GM12878 (cell line): ENCODE results near the gene ANTXR1. TPM values are rescaled to one million over a fixed set of nuclear protein-coding genes. Genes with fewer than 3 reads are reported as not detected.

Experiments used
- ATAC-seq: fragments of 200-7000 bp; cut with Tn5 transposase; 3 replicates; pipeline ENCODE4 v1.9.1; 2020; ENCODE audit warnings: mild to moderate bottlenecking, moderate library complexity
- BruUV-seq: library from RNA; stranded (reverse); fragments of 400-500 nt; replicated peaks from 2 replicates; lab custom pipeline; 2021; lab: Mats Ljungman, UMichigan
- CTCF ChIA-PET: fragments of 300-600 bp; sonication (Branson Sonifier 250); formaldehyde crosslinking; extraction: SDS; loops from one replicate; lab custom pipeline; 2021; ENCODE audit warnings: inconsistent platforms; lab: Yijun Ruan, JAX
- POLR2A ChIA-PET: fragments of 350-600 bp; formaldehyde crosslinking; extraction: SDS; loops from one replicate; lab custom pipeline; 2021; ENCODE audit warnings: inconsistent platforms; lab: Charles Lee
- RAD21 ChIA-PET: fragments of 300-600 bp; sonication (Branson Sonifier 250); formaldehyde crosslinking; loops from one replicate; lab custom pipeline; 2023; ENCODE audit warnings: antibody characterized with exemption; ENCODE audit not compliant: unreplicated experiment; lab: Charles Lee
- SMC1A ChIA-PET: fragments of 300-600 bp; sonication (Branson Sonifier 250); formaldehyde crosslinking; loops from one replicate; lab custom pipeline; 2023; ENCODE audit not compliant: unreplicated experiment, uncharacterized antibody; lab: Charles Lee
- DNase-seq: peaks from one replicate; pipeline ENCODE4 v3.0.0-alpha.2; 2011; ENCODE audit warnings: low read depth, low spot score
- FAIRE-seq: peaks from 3 replicates; lab custom pipeline; 2011; peaks lifted over from hg19 to GRCh38; lab: Jason Lieb, UNC
- H2AFZ ChIP-seq: 2 replicates; pipeline ENCODE4 v1.6.0; 2011; ENCODE audit warnings: low read depth, low read length, control low read depth; ENCODE audit not compliant: control insufficient read depth
- H3K27ac ChIP-seq: 2 replicates; pipeline ENCODE4 v1.5.1; 2011; ENCODE audit warnings: control low read depth; ENCODE audit not compliant: control insufficient read depth, insufficient read depth
- H3K27me3 ChIP-seq, 2 experiments: replicated peaks in 1 of 2; 2 replicates each; pipeline versions ENCODE4 v1.6.0 to v1.6.1; 2011; ENCODE audit warnings: low read length in 1 of 2; ENCODE audit not compliant: control insufficient read depth in 2 of 2, insufficient read depth in 2 of 2
- H3K36me3 ChIP-seq, 2 experiments: 2 replicates each; pipeline ENCODE4 v1.5.1; 2011; ENCODE audit warnings: low read length in 1 of 2; ENCODE audit not compliant: control insufficient read depth in 2 of 2, insufficient read depth in 2 of 2
- H3K4me1 ChIP-seq: 2 replicates; pipeline ENCODE4 v1.6.1; 2011; ENCODE audit warnings: mild to moderate bottlenecking, low read length, moderate library complexity, mixed read lengths; ENCODE audit not compliant: control insufficient read depth, insufficient read depth
- H3K4me2 ChIP-seq: 2 replicates; pipeline ENCODE4 v1.6.0; 2011; ENCODE audit warnings: control low read depth; ENCODE audit not compliant: control insufficient read depth, insufficient read depth
- H3K4me3 ChIP-seq: fragments of 200-600 bp; sonication (generic); 2 replicates; pipeline ENCODE4 v1.5.1; 2016
- H3K79me2 ChIP-seq: 2 replicates; pipeline ENCODE4 v1.6.0; 2011; ENCODE audit warnings: low read length; ENCODE audit not compliant: control insufficient read depth, insufficient read depth
- H3K9ac ChIP-seq: 2 replicates; pipeline ENCODE4 v1.8.0; 2011; ENCODE audit warnings: low read length, control low read depth, mixed read lengths; ENCODE audit not compliant: control insufficient read depth, insufficient read depth
- H3K9me3 ChIP-seq: replicated peaks from 3 replicates; pipeline ENCODE4 v1.5.1; 2011; ENCODE audit warnings: mild to moderate bottlenecking, low read length; ENCODE audit not compliant: control insufficient read depth, insufficient read depth
- H4K20me1 ChIP-seq: 2 replicates; pipeline ENCODE4 v1.6.0; 2011; ENCODE audit not compliant: control insufficient read depth, insufficient read depth
- CTCF ChIP-seq, 3 experiments: IDR thresholded peaks in 2 of 3; conservative IDR thresholded peaks in 1 of 3; 2 replicates each; pipeline ENCODE4 v1.5.1; 2011; ENCODE audit warnings: low read depth in 3 of 3, low read length in 3 of 3, mild to moderate bottlenecking in 3 of 3, control low read depth in 2 of 3, moderate library complexity in 2 of 3, inconsistent platforms in 1 of 3, mixed read lengths in 1 of 3; ENCODE audit not compliant: control insufficient read depth in 2 of 3, insufficient read depth in 1 of 3; ENCODE audit errors: extremely low read depth in 1 of 3
- EP300 ChIP-seq, 2 experiments: fragments of 150-350 bp in 1 of 2; IDR thresholded peaks; 2 replicates each; pipeline ENCODE4 v1.6.1; 2011 to 2012; ENCODE audit warnings: low read depth in 2 of 2, low read length in 2 of 2, borderline replicate concordance in 1 of 2, improper control_type of control experiment in 1 of 2, inconsistent platforms in 1 of 2; ENCODE audit not compliant: control insufficient read depth in 1 of 2
- HDAC6 ChIP-seq: fragments of 200-600 bp; sonication (generic); IDR thresholded peaks from one replicate; pipeline ENCODE4 v1.8.0; 2017; ENCODE audit warnings: antibody characterized with exemption; ENCODE audit not compliant: unreplicated experiment
- JUND ChIP-seq: IDR thresholded peaks from 2 replicates; pipeline ENCODE4 v1.6.1; 2012; ENCODE audit warnings: low read depth, mild to moderate bottlenecking, low read length, improper control_type of control experiment, moderate library complexity
- MLLT1 ChIP-seq: fragments of 450-650 bp; IDR thresholded peaks from 2 replicates; pipeline ENCODE4 v1.6.1; 2016; ENCODE audit warnings: mild to moderate bottlenecking
- MTA2 ChIP-seq: fragments of 450-650 bp; IDR thresholded peaks from 2 replicates; pipeline ENCODE4 v1.6.1; 2016; ENCODE audit warnings: low read depth, mild to moderate bottlenecking, moderate library complexity
- SMAD1 ChIP-seq: fragments of 450-650 bp; IDR thresholded peaks from 2 replicates; pipeline ENCODE4 v1.6.1; 2018; ENCODE audit warnings: mild to moderate bottlenecking, low read depth; ENCODE audit not compliant: partially characterized antibody
- SP1 ChIP-seq: IDR thresholded peaks from one replicate; pipeline ENCODE4 v1.6.1; 2011; ENCODE audit warnings: low read depth, low read length
- SRF ChIP-seq, 2 experiments: IDR thresholded peaks; 2 replicates each; pipeline ENCODE4 v1.6.1; 2011; ENCODE audit warnings: low read depth in 2 of 2, low read length in 2 of 2, mild to moderate bottlenecking in 1 of 2, moderate library complexity in 1 of 2
- USF1 ChIP-seq: IDR thresholded peaks from 2 replicates; pipeline ENCODE4 v1.6.1; 2011; ENCODE audit warnings: borderline replicate concordance, low read depth, mild to moderate bottlenecking, moderate library complexity, mixed read lengths, low read length; ENCODE audit not compliant: insufficient read depth; ENCODE audit errors: extremely low read length
- WGBS: methylation state at CpG from one replicate; pipeline ENCODE4 v1.1.6; 2016; ENCODE audit warnings: low lambda C conversion rate; ENCODE audit not compliant: insufficient replicate concordance, insufficient coverage; ENCODE audit errors: missing lambda C conversion rate; 5-methylcytosine and 5-hydroxymethylcytosine counted together
- in situ Hi-C: fragments of 300-500 bp; cut with MboI; formaldehyde crosslinking; loops from 9 replicates; pipeline ENCODE4 v1.14.3; 2018; ENCODE audit warnings: mixed read lengths
- intact Hi-C: fragments of 100-400 bp; cut with micrococcal nuclease; formaldehyde crosslinking; loops from one replicate; pipeline ENCODE4 v1.14.2; 2022; ENCODE audit not compliant: unreplicated experiment
- polyA plus RNA-seq, 11 experiments: library from polyadenylated mRNA; depleted of rRNA in 4 of 11; unstranded in 6 of 11; stranded (reverse) in 5 of 11; fragments of >200 nt; fragmentation: Nextera tagmentation in 4 of 11; fragmentation: Illumina TruSeq in 1 of 11; extraction: Ambion mirVana in 4 of 11; extraction: Trizol in 1 of 11; gene quantifications; 1 replicate in 1 of 11; 2 replicates in 10 of 11; pipeline versions ENCODE4 v1.2.1 to v1.2.3, GENCODE V29; 2011 to 2016; ENCODE audit warnings: inconsistent platforms in 2 of 11, missing spikeins in 2 of 11, low read depth in 1 of 11
- total RNA-seq, 4 experiments: library from RNA; depleted of rRNA in 3 of 4; stranded (reverse); fragments of >200 nt in 3 of 4; fragmentation: Illumina TruSeq in 1 of 4; extraction: Trizol in 1 of 4; gene quantifications; 2 replicates each; pipeline versions ENCODE4 v1.2.1 to v1.2.3, GENCODE V29; 2013 to 2021
- TF ChIP-seq, protein P1 (sequence below): IDR thresholded peaks from 2 replicates; pipeline ENCODE4 v1.6.1; 2012; ENCODE audit warnings: mild to moderate bottlenecking, low read depth, low read length

Gene ANTXR1
- total and polyA plus RNA-seq, 10 of the 15 experiments (the other 5 are each of a cell fraction or from before 2014, with no cell fraction given), result 0.09 to 0.26 TPM; not detected in 8

DNA sequence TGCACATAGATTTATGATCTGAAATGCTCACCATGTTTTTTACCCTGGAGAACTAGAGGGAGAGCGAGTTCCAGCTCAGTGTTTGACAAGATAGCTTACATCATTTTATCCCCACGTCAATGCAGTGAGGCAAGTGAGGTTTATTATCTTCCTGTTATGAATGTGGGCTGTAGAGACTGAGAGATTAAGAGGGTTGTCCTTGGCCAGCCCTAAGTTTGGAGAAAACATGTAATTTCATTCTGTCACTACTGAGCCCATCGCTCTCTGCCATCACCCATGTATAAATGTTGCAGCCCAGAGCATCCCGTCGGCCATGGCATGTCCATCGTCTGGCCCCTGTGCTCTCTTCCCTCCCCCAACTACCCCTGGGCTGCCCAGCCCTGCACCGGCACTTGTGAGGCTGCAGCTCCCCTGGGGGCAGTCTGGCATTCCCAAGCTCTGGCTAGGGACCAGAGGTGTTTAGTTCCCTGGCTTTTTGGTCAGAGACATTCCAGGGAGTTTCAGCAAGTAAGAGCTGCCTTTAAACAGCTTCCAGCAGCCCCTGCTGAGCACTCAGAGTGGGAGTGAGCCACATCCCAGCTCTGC, 136.7 kb downstream of the ANTXR1 start:
- H2AFZ ChIP-seq, result no peak overlapping the region
- H3K4me1 ChIP-seq, result no peaks in the 10 kb centered on the region
- no peaks in the 10 kb centered on the region for H3K79me2 ChIP-seq
- FAIRE-seq, result no peak
- H3K36me3 ChIP-seq, result no peaks in the 10 kb centered on the region
- intact Hi-C loops, result no loop called here
- H3K27ac ChIP-seq, result no peak overlapping the region
- DNase-seq, result no peak
- in situ Hi-C loops, result no loop called here
- no peaks in the 10 kb centered on the region for H3K9me3 ChIP-seq
- BruUV-seq, result no TSS peak
- H3K4me2 ChIP-seq, result no peak overlapping the region
- no peaks in the 10 kb centered on the region for H4K20me1 ChIP-seq
- ChIA-PET POLR2A (no interaction called here), RAD21 (no interaction called here), CTCF (no interaction called here), SMC1A (no interaction called here)
- H3K4me3 ChIP-seq, result no peak overlapping the region
- 32% methylated on average over 7 of the region's 7 CpGs for WGBS
- ATAC-seq, result no peak
- H3K27me3 ChIP-seq, result peaks cover 0 to 2% of the 10 kb centered on the region in 2 experiments; a peak in 2 of 4 replicates
- H3K9ac ChIP-seq, result no peak overlapping the region
- TF ChIP-seq MLLT1 (no peak), EP300 (IDR thresholded peaks at IDR 0.05; ENCODE audit: borderline replicate concordance in 1 of 2, control insufficient read depth in 1 of 2, low read depth in 2 of 2, low read length in 2 of 2) (no peak), MTA2 (no peak), SMAD1 (no peak), SRF (IDR thresholded peaks at IDR 0.05; ENCODE audit: low read depth in 2 of 2, low read length in 2 of 2) (no peak), HDAC6 (no peak), SP1 (no peak), USF1 (no peak), JUND (no peak), CTCF (IDR thresholded peaks at IDR 0.05 in 2 of 3, conservative IDR thresholded peaks at IDR 0.05 in 1 of 3; ENCODE audit: control insufficient read depth in 2 of 3, extremely low read depth in 1 of 3, insufficient read depth in 1 of 3, low read depth in 3 of 3, low read length in 3 of 3) (no peak)
- TF ChIP-seq, protein P1, sequence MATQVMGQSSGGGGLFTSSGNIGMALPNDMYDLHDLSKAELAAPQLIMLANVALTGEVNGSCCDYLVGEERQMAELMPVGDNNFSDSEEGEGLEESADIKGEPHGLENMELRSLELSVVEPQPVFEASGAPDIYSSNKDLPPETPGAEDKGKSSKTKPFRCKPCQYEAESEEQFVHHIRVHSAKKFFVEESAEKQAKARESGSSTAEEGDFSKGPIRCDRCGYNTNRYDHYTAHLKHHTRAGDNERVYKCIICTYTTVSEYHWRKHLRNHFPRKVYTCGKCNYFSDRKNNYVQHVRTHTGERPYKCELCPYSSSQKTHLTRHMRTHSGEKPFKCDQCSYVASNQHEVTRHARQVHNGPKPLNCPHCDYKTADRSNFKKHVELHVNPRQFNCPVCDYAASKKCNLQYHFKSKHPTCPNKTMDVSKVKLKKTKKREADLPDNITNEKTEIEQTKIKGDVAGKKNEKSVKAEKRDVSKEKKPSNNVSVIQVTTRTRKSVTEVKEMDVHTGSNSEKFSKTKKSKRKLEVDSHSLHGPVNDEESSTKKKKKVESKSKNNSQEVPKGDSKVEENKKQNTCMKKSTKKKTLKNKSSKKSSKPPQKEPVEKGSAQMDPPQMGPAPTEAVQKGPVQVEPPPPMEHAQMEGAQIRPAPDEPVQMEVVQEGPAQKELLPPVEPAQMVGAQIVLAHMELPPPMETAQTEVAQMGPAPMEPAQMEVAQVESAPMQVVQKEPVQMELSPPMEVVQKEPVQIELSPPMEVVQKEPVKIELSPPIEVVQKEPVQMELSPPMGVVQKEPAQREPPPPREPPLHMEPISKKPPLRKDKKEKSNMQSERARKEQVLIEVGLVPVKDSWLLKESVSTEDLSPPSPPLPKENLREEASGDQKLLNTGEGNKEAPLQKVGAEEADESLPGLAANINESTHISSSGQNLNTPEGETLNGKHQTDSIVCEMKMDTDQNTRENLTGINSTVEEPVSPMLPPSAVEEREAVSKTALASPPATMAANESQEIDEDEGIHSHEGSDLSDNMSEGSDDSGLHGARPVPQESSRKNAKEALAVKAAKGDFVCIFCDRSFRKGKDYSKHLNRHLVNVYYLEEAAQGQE, result no peak
